Neural cell (in vitro differentiated cells): ENCODE data around the gene MZF1. TPM values are rescaled to one million over a fixed set of nuclear protein-coding genes. Genes with fewer than 3 reads are reported as not detected.

Experiments
- H2AFZ ChIP-seq: fragments of 200-600, 300-800 bp; sonication (generic), shearing (Covaris generic); 2 replicates; pipeline ENCODE4 v1.6.0; 2014; ENCODE audit warnings: low read depth, mild to moderate bottlenecking, antibody characterized with exemption, low read length, moderate library complexity
- H3F3A ChIP-seq: fragments of 200-600 bp; shearing (Covaris generic); 2 replicates; pipeline ENCODE4 v1.6.1; 2016; ENCODE audit warnings: mild to moderate bottlenecking, moderate library complexity, mixed read lengths, antibody characterized with exemption, low read length; ENCODE audit not compliant: insufficient read depth, poor library complexity, severe bottlenecking
- H3K27ac ChIP-seq: fragments of 200-600, 300-800 bp; sonication (generic), shearing (Covaris generic); 2 replicates; pipeline ENCODE4 v1.5.1; 2014; ENCODE audit warnings: mild to moderate bottlenecking, low read length, moderate library complexity
- H3K27me3 ChIP-seq: fragments of 300-800, 200-600 bp; sonication (generic), shearing (Covaris generic); 2 replicates; pipeline ENCODE4 v1.6.0; 2014; ENCODE audit warnings: mild to moderate bottlenecking, low read depth, low read length, moderate library complexity; ENCODE audit not compliant: insufficient read depth
- H3K36me3 ChIP-seq: fragments of 300-800, 200-600 bp; sonication (generic), shearing (Covaris generic); 2 replicates; pipeline ENCODE4 v1.5.1; 2014; ENCODE audit warnings: mild to moderate bottlenecking, antibody characterized with exemption, low read length, moderate library complexity; ENCODE audit not compliant: insufficient read depth
- H3K4me2 ChIP-seq: fragments of 300-800, 200-600 bp; sonication (generic), shearing (Covaris generic); 2 replicates; pipeline ENCODE4 v1.6.0; 2014; ENCODE audit warnings: mild to moderate bottlenecking, low read length
- H3K4me3 ChIP-seq: fragments of 300-800, 200-600 bp; sonication (generic), shearing (Covaris generic); 2 replicates; pipeline ENCODE4 v1.5.1; 2014; ENCODE audit warnings: mild to moderate bottlenecking, low read length, moderate library complexity
- H3K79me2 ChIP-seq: fragments of 200-600 bp; shearing (Covaris generic); replicated peaks from 2 replicates; pipeline ENCODE4 v1.6.0; 2014; ENCODE audit warnings: mild to moderate bottlenecking, low read length, moderate library complexity; ENCODE audit not compliant: insufficient read depth
- H3K9ac ChIP-seq: fragments of 300-800, 200-600 bp; sonication (generic), shearing (Covaris generic); 2 replicates; pipeline ENCODE4 v1.6.1; 2016; ENCODE audit warnings: mild to moderate bottlenecking, low read length, mixed read lengths
- H3K9me2 ChIP-seq: fragments of 200-600 bp; shearing (Covaris generic); 2 replicates; pipeline ENCODE4 v1.6.1; 2016; ENCODE audit warnings: mild to moderate bottlenecking, low read length, mixed read lengths; ENCODE audit not compliant: insufficient read depth
- H3K9me3 ChIP-seq: fragments of 200-600, 300-800 bp; sonication (generic), shearing (Covaris generic); 2 replicates; pipeline ENCODE4 v1.6.1; 2016; ENCODE audit warnings: mild to moderate bottlenecking, mixed run types, low read length, moderate library complexity, mixed read lengths
- H4K20me1 ChIP-seq: fragments of 200-600 bp; shearing (Covaris generic); 2 replicates; pipeline ENCODE4 v1.6.1; 2016; ENCODE audit warnings: mild to moderate bottlenecking, mixed run types; ENCODE audit not compliant: insufficient read depth
- CTCF ChIP-seq: fragments of 450-650 bp; IDR thresholded peaks from 2 replicates; pipeline ENCODE4 v1.5.1; 2014; ENCODE audit warnings: antibody characterized with exemption, mild to moderate bottlenecking, moderate library complexity; ENCODE audit not compliant: poor library complexity, severe bottlenecking
- EP300 ChIP-seq: fragments of 450-650 bp; conservative IDR thresholded peaks from 2 replicates; pipeline ENCODE4 v1.6.1; 2014; ENCODE audit warnings: antibody characterized with exemption, mild to moderate bottlenecking, moderate library complexity; ENCODE audit not compliant: poor library complexity, severe bottlenecking
- EZH2 ChIP-seq: fragments of 200-600, 300-800 bp; shearing (Covaris generic), sonication (generic); IDR thresholded peaks from 2 replicates; pipeline ENCODE4 v1.6.1; 2014; ENCODE audit warnings: antibody characterized with exemption, low read length, borderline replicate concordance, mild to moderate bottlenecking; ENCODE audit not compliant: insufficient read depth, poor library complexity, severe bottlenecking
- MXI1 ChIP-seq: fragments of 450-650 bp; conservative IDR thresholded peaks from 2 replicates; pipeline ENCODE4 v1.6.1; 2014; ENCODE audit warnings: antibody characterized with exemption, mild to moderate bottlenecking; ENCODE audit not compliant: poor library complexity, severe bottlenecking
- POLR2AphosphoS5 ChIP-seq: IDR thresholded peaks from 2 replicates; pipeline ENCODE4 v1.6.1; 2012
- RAD21 ChIP-seq: fragments of 450-650 bp; conservative IDR thresholded peaks from 2 replicates; pipeline ENCODE4 v1.6.1; 2014; ENCODE audit warnings: antibody characterized with exemption, mild to moderate bottlenecking, moderate library complexity
- REST ChIP-seq: IDR thresholded peaks from 2 replicates; pipeline ENCODE4 v1.6.1; 2012; ENCODE audit warnings: borderline replicate concordance
- SMC3 ChIP-seq: fragments of 450-650 bp; conservative IDR thresholded peaks from 2 replicates; pipeline ENCODE4 v1.6.1; 2014; ENCODE audit warnings: antibody characterized with exemption, mild to moderate bottlenecking, moderate library complexity; ENCODE audit not compliant: poor library complexity
- TAF1 ChIP-seq: IDR thresholded peaks from 2 replicates; pipeline ENCODE4 v1.6.1; 2012; ENCODE audit warnings: low read depth
- polyA plus RNA-seq: library from polyadenylated mRNA; depleted of rRNA; stranded (reverse); fragments of >200 nt; gene quantifications from 2 replicates; pipeline ENCODE4 v1.2.3, GENCODE V29; 2014

MZF1 gene
- polyA plus RNA-seq, 1 donor from 2014 or later: 74.6 TPM

- Histone ChIP-seq H3K79me2 (no peaks in the 10 kb centered on the region), H3K27ac (no peak overlapping the region), H3K9me2 (no peaks in the 10 kb centered on the region), H3K4me3 (no peak overlapping the region), H3K9ac (no peak overlapping the region), H3K4me2 (no peak overlapping the region), H3K9me3 (no peaks in the 10 kb centered on the region), H2AFZ (no peak overlapping the region), H4K20me1 (no peaks in the 10 kb centered on the region), H3F3A (no peaks in the 10 kb centered on the region), H3K36me3 (no peaks in the 10 kb centered on the region), H3K27me3 (peaks cover 19% of the 10 kb centered on the region)
- TF ChIP-seq REST: no peak
- no peak for TF ChIP-seq MXI1
- no peak for TF ChIP-seq TAF1
- no peak for TF ChIP-seq EZH2
- no peak for TF ChIP-seq RAD21
- TF ChIP-seq POLR2AphosphoS5: no peak
- TF ChIP-seq EP300: no peak
- no peak for TF ChIP-seq SMC3
- TF ChIP-seq CTCF: no peak
Observed at GRCh38 chr19:58535857-58536256, 37.3 kb downstream of the MZF1 start.

GRCh38 chr19:58531034-58531840 lies 41.9 kb downstream of the MZF1 start:
- Histone ChIP-seq H2AFZ (no peak overlapping the region), H3F3A (no peaks in the 10 kb centered on the region), H3K9me3 (no peaks in the 10 kb centered on the region), H3K4me3 (no peak overlapping the region), H3K36me3 (no peaks in the 10 kb centered on the region), H3K27me3 (no peaks in the 10 kb centered on the region), H3K79me2 (no peaks in the 10 kb centered on the region), H3K27ac (no peak overlapping the region), H3K4me2 (no peak overlapping the region), H4K20me1 (no peaks in the 10 kb centered on the region), H3K9me2 (no peaks in the 10 kb centered on the region), H3K9ac (no peak overlapping the region)
- TF ChIP-seq SMC3 (no peak), EZH2 (no peak), REST (no peak), RAD21 (no peak), TAF1 (no peak), EP300 (no peak), MXI1 (no peak), CTCF (no peak), POLR2AphosphoS5 (no peak)
